Glomerular visceral epithelial cell (primary cell): ENCODE data around the gene PARD3B.

Experiments used
- DNase-seq: peaks from one replicate; pipeline ENCODE4 v3.0.0-alpha.2; 2016; ENCODE audit errors: extremely low spot score

PARD3B gene

DNA sequence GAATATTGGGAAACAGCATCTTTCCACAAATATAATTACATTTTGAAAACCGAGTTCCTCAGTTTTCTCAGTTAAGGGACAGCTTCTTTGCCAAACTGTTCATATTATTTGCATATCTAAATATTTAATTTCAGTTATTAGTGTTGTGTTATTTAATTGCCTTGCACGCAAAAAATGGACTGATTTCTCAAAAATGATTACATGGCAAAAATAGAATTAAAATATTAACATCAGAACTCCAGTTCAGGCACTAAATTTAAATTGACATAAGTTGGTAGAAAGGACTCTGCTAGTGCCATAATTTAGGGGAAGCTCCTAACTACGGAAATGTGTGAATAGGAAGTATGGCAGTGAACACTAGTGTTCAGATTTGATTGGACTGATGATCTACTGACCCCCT lies 209.6 kb downstream of the PARD3B start:
- DNase-seq: no peak

DNA sequence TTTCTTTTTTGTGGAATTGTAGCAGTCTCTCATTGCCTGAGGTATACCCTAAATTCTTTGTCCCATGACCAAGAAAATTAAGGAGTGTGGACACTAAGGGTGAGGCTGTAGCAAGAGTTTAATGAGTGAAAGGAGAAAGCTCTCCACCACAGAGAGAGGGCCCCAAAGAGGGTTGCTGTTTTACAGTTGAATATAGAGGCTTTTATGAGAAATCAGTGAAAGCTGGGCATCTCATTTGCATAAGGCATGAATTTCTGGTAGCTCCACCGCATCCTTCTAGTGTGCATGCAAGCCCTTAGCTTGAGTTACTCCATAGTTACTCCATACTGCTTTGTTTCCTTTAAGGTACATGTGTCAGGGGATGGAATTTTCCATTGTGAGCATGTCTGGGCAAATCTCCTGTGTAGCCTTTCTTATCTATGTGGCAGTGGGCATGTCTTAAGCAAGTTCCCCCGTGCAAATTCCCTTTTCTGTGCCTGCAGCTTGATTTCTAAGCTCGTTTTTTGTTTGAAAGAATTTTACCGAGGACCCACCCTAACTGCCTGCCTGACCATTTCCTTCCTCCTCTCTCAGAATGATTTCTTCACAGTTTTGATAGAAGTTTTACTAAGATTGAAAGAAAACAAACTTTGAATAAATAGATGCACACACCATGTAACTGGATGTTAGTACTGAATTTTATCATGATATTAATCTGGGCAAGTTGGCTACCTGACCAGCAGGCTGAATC lies 218.9 kb downstream of the PARD3B start:
- no peak for DNase-seq

DNA sequence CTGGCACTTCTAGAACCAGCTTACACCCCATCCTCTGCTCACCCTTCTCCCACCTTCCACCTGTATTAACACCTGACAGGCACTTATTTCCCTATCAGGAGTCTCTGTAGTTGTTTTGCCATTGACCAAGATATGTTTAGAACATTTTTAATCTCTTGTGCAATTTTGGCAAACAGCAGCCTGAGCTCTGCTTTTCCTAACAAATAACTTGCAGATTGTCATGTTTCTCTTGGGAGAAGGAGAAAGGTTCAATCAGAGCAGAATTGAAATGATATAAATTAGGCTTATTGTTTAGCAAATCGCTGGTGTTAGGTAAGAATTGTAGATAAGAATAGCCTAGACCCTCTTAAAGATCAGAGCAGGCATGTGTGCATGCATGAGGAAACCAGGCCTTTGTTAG lies 225.5 kb downstream of the PARD3B start:
- no peak for DNase-seq

DNA sequence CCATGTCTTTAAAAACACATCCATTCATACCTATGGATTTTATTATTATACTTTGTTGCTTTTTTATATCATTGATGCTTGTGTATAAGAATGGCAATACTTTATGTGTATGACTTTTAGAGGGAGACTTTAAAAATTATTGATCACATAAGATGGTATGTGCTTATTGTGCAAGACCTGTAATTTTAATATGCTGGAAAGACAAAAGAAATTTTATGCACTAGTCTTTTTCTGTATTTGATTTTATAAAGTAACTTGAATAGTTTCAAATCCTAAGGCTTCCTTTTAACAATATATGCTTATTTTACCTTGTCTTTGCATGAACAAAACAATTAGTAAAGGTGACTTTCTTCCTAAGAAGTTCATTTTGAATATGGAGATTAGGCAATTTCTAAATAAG lies 226.4 kb downstream of the PARD3B start:
- no peak for DNase-seq

DNA sequence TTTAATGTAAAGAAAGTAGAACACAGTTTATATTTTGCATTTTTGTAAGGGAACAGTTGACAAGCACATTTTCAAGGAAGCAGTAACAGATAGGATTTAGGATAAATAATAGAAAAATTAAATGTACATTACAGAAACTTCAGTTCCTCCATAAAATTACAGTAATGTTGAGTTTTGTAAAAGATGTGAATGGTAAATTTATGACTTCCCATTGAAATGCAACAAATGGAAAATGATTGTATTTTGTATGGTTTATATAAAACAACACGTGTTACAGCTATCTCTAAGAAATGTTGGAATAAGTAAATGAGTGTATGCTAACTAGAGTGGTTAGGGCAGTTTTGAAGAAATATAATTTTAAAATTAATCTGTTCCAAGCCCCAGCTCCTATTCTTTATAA lies 227.3 kb downstream of the PARD3B start:
- no peak for DNase-seq

DNA sequence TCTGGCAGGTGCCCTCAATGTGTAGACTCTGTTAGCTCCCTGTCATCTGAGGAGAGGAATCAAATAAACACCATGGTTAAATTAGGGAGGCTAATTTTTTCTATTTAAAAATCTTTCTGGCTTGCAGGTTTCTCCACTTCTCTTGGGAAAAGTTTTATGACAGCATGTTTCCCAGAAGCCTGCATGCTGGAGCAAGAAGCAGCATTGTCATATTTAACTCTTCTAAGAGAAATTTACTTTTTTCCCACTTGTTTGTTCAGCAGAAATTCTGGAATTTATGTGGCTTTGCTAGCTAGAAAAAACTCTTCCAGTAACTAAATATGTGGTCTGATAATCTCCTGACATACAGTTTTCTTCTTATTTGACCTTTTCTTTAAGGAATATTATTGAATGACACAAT lies 230.5 kb downstream of the PARD3B start:
- no peak for DNase-seq

DNA sequence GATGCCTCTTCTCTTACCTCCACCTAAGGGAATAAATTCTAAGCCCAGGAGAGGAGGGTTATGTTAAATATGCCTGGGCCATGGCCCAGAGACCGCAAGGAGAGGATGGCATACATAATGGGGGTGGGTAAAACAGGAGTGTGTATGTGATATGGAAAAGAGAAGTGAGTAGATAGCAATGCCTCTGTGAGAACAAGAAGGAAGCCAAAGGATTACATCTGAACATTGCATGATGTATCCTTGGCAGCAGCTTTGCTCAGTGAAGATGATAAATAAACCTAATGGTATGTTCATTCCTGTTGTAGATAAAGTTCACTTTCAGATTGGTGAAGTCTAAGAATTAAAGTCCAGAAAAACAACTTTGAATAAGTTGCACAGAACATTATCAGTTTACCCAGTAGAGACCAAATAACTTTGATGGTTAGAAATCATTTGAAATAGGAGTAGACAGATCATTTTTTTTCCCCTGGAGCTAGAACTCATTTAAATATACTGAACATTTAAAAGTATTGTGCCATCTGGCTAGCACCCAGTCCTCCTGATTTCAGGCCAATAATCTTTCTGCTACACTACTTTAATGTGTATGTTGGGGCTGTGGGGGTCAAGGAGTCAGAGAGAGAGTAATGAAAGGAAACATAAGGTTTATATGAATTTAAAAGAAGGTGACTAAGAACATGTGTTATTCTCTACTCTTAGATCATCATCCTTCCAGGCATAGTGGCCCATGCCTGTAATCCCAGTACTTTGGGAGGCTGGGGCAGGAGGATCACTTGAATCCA lies 231.7 kb downstream of the PARD3B start:
- no peak for DNase-seq

DNA sequence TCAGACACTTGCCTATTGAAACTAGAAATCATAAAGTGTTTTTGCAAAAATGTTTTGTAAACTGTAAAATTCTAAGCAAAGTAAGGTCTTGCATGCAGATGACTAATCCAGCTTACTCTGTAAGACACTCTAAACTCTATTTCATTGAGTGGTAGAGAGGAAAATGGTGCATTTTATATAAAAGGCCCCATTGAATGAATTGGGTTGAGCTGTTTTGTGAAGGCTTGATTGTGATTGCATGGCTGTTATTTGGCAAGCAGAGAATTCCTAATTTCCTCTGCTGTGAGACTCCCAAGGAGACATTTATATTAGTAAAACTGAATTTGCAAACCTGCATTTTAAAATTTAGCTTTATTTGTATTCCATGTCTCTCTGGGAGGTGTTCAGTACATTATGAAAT lies 234.5 kb downstream of the PARD3B start:
- DNase-seq: no peak

DNA sequence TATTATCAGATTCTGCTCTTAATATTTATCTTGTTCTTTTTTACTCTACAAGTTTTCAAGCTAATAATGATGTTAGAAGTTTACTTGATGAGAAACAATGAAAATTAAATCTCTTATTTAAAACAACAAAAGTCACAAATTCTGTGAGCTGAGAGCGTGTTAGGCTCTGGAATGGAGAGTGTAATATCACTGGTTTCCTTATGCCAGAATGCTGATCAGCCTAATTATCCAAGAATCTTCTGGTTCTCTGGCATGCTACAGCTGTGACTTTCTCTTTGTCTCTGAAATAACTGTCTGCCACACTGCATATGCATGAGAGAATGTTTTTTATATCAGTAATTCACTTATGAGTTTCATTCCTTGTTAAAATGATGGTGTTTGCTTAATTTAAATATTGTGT lies 236.7 kb downstream of the PARD3B start:
- no peak for DNase-seq

DNA sequence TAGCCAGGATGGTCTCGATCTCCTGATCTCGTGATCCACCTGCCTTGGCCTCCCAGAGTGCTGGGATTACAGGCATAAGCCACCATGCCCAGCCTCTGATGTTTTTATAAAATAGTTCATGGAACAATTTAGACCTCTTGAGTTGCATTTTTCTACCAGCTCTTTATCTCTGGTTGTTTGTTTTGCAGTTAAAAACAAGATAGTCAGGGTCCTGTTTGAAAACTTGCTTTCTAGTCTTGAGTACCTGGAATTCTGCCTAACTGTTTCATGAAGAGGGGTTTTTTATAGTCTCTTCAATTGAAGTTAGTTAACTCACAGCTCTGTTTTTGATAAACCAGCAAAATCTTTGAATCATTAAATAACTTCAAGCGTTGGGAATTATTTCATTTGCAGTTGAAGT lies 244.8 kb downstream of the PARD3B start:
- no peak for DNase-seq

DNA sequence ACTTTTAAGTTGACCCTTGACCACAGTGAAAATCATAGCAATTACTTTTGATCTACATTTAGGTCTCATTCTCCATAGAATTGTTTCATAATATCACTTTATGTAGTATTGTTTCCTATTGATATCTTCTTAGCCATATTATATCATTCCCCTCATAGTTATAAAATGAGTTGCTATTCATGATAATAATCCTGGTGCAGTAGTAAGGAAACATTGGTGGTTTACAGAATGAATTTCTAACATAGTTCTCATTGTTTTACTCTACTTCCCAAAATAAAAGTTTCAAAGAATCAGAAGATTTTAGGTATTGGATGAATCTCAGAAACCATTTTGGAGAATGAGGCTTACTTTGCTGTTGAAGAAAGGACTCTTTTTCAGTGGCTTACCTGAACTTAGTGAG lies 246.0 kb downstream of the PARD3B start:
- no peak for DNase-seq

DNA sequence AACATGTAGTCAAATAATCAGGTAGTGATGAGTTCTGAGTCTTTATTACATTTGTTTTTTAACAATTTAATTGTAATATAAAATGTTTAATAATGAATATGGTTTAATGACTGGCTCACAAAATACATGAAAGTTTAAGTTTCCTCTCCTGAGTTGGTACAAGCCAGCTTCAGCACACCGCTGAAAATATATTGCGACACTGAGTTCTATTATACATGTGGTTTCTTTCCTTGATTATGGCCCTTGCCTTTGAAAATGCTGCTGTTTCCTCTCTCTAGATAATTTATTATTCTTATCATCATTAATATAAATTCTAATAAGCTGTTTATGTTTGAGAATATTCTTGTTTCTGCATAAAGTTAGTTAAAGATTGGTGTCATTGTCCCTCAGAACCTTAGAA lies 249.3 kb downstream of the PARD3B start:
- DNase-seq: no peak

DNA sequence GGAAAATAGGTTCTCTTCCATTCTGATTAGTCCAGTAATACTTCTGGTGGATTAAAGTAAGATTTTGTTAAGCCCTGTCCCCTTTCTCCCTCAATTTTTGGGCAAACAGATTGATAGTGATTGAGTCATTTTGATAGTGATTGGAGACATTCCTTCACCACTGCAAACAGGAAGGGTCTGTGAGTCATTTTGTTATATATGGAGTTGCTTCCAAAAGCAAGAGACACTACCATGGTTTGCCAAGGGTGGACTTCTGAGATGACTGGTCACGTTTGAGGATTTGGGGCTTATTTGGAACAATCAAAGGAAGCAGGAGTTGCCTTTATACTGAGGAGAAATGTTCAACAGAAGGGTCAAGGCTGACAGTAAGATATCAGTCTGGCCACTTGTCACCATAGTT lies 249.9 kb downstream of the PARD3B start:
- DNase-seq: no peak

DNA sequence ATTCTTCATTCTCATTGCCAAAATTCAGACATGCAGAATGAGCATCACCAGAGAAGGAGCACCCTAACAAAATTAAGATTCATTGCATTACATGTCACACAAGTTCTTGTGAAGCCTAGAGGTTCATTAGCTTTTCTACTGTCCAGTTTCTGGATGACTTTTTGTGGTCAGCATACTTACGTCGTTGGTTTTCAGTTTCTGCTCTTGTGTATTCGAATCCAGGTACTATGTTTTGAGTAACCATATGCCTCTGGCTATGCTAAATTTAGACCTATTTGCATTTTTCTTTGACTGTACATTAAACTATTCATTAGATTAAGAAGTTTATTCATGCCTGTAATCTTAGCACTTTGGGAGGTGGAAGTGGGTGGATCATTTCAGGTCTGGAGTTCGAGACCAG lies 251.3 kb downstream of the PARD3B start:
- no peak for DNase-seq

DNA sequence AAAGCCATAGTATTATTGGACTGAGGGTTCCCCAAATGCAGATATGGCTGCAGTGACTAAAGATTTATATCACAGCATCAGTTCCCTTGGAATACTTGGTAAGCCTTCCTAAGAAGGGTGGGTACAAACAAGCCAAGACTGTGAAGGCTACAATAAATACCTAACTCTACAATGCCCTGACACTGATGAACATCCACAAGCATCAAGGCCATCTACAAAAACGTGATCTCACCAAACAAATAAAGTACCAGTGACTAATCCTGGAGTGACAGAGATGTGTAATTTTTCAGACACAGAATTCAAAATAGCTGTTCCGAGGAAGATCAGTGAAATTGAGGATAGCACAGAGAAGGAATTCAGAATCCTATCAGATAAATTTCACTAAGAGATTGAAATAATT lies 254.5 kb downstream of the PARD3B start:
- DNase-seq: no peak

DNA sequence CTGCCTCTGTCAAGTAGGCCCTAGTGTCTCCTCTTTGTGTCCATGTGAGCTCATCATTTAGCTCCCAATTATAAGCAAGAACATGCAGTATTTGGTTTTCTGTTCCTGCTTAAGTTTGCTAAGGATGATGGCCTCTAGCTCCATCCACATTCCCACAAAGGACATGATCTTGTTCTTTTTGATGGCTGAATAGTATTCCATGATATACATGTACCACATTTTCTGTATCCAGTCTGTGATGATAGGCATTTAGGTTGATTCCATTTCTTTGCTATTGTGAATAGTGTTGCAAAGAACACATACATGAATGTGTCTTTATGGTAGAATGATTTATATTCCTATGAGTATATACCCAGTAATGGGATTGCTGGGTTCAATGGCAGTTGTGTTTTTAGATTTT lies 263.2 kb downstream of the PARD3B start:
- no peak for DNase-seq

DNA sequence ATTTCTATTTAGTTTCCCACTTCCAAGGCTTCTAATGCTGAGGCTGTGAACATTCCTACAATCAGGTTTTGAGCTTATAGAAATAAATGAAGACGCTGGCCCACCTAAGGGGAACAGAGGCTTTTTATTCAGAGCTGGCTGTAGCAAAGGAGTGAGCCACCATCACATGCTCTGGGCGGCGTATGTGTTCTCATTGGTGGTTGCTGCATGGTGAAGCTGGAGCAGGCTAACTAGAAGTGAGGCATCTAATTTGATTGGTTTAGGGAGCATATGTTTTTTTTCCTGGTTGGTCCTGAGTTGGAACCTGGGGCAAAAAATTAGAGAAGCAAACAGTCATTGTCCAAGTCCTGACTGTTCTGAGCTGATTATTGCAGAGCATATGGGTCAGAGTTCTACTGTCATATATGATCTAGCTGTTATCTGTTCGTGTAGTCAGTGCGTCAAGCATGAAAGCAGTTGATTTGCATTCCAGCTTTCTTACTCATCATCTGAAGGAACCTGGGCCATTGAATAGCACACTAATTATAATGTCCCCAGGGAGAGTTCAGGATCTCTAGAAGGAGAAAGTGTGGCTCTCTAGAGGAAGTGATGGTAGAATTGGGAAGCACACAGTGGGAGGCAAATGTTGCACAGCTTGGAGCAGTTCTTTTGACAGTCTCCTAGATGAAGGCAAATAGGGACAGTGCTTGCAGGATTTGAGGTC lies 279.6 kb downstream of the PARD3B start:
- DNase-seq: peak; percentile 45

DNA sequence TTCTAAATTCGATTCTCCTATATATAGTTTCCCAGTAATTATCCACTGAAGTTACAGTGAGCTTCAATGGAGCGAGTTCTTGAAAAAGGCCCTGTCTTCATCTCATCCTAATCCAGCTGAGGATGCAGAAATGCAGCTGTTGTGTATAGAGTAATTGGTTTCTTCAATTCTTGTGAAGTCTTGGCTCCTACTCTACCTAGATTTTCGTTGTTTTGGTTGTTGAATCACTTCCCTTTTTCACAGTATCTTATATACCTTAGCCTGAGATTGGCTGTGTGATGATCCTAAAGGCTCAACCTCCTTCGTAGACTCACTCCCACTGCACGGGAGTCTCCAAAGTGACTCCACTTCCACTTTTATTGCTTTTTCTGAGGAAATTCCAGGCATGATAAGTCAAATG lies 280.4 kb downstream of the PARD3B start:
- no peak for DNase-seq

DNA sequence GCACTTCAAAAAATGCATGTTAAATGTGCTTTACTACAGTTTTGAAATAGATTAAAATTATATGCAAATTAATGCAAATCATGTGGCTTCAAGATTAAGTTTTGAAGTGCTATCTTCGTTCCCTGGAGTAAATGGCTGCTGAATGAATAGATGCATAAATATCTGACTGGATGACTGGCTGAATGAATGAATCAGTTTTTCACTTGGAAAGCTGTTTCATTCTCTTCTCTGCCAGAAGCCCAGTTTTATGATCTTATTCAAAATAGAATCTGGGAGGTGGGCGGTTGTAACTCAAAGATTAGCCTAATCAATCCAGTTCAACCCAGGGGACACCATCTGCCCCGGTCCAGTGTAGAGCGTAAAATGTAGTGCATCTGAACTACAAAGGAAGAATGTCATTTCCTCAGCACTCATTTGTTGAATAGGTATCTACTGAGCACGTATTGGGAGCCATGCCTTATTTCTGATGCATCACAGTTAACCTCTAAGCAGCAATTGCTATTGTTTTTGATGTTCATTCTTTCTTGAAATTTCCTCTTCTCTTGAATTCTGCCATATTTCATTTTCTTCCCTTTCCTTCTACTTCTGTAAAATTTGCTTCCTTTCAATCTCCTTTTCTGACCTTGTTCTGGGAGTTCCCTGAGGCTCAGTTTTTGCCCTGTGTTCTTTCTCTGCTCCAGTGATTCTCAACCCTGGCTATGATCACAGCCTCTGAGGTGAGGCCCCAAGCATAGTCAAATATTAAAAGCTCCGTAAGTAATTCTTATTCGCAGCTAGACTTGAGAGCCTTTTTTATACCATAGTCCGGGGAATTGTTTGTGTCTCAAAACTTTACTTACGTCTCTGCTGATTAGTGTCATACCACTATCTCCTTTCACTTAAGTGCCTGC lies 282.7 kb downstream of the PARD3B start:
- peak; percentile 36 for DNase-seq

DNA sequence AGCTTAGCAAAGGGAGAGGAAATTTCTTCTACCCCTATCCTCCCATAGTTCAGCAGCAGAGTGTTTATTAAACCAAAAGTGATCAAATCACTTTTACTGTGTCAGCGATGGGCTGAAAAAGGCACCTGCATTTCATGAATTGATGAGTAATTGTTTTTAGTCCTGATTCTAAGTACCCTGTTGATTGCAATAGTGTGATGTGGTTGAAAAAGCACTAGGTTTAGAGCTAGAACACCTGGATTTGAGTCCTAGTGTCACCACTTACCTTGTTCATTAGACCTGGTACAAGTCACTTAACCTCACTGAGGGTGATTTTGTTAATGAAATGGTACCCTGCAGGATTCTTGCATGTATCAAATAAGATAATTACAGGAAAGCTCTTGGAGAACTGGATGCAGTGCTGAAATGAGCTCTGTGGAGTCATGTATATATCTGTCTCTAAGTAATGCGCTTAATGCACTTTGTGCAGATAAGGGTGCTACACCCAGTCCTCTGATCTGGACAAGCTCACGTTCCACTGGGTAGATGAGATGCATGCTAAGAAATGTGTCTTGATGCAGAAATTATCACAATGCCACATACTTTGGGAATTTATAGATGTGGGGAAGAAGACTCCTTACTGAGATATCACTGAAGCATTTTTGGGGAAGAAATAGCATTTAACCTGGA lies 289.6 kb downstream of the PARD3B start:
- no peak for DNase-seq

DNA sequence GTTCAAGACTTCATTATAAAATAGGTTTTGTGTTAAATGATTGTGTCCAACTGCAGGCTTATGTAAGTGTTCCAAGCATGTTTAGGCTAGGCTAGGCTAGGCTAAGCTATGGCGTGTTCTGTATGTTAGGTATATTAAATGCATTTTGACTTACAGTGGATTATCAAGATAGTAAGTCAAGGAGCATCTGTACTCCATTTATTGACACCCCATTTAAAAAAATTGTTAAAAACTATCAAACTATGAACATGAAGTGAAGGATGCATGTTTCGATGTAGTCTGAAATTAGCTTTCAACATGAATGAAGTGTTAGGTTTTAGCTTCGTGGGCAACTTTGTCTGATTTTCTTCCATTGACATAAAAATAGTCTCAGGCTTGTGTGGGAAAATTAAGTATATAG lies 290.5 kb downstream of the PARD3B start:
- DNase-seq: no peak
